Measurements from ENCODE around the gene DROSHA.

The DROSHA gene

GRCh38 chr5:31463351-31463750, 68.5 kb downstream of the DROSHA start:
- H3K27ac Mint-ChIP-seq = no peak overlapping the region
- H3K9me3 Mint-ChIP-seq = peaks cover 18% of the 10 kb centered on the region

GRCh38 chr5:31459594-31459993, 72.3 kb downstream of the DROSHA start:
- Mint-ChIP-seq H3K27me3 (no peaks in the 10 kb centered on the region), H3K9me3 (peaks cover 27% of the 10 kb centered on the region), H3K4me3 (no peak overlapping the region), H3K27ac (no peak overlapping the region), H3K4me1 (no peaks in the 10 kb centered on the region), H3K36me3 (peaks cover 96% of the 10 kb centered on the region)
- no peak for ATAC-seq

More at GRCh38 chr5:31463351-31463750, 68.5 kb downstream of the DROSHA start:
- no peaks in the 10 kb centered on the region for H3K27me3 Mint-ChIP-seq
- no peak for ATAC-seq
- H3K4me3 Mint-ChIP-seq = no peak overlapping the region
- H3K36me3 Mint-ChIP-seq = peaks cover 95% of the 10 kb centered on the region
- H3K4me1 Mint-ChIP-seq = no peaks in the 10 kb centered on the region

- Mint-ChIP-seq H3K27me3 (no peaks in the 10 kb centered on the region), H3K36me3 (peaks cover 88% of the 10 kb centered on the region), H3K4me1 (peaks cover 4% of the 10 kb centered on the region), H3K9me3 (peaks cover 15% of the 10 kb centered on the region), H3K4me3 (no peak overlapping the region), H3K27ac (no peak overlapping the region)
- no peak for ATAC-seq
These were observed 76.7 kb downstream of the DROSHA start for GRCh38 chr5:31455172-31455571.

- peaks cover 88% of the 10 kb centered on the region for H3K36me3 Mint-ChIP-seq
- no peak for ATAC-seq
- H3K4me1 Mint-ChIP-seq = peaks cover 11% of the 10 kb centered on the region
- H3K4me3 Mint-ChIP-seq = no peak overlapping the region
- H3K27ac Mint-ChIP-seq = no peak overlapping the region
- H3K27me3 Mint-ChIP-seq = no peaks in the 10 kb centered on the region
- H3K9me3 Mint-ChIP-seq = peaks cover 8% of the 10 kb centered on the region
These were observed 78.4 kb downstream of the DROSHA start for GRCh38 chr5:31453522-31453921.

GRCh38 chr5:31452314-31452713, 79.6 kb downstream of the DROSHA start:
- Mint-ChIP-seq H3K9me3 (peaks cover 12% of the 10 kb centered on the region), H3K27ac (no peak overlapping the region), H3K4me1 (peaks cover 11% of the 10 kb centered on the region), H3K27me3 (no peaks in the 10 kb centered on the region), H3K36me3 (peaks cover 88% of the 10 kb centered on the region), H3K4me3 (no peak overlapping the region)
- ATAC-seq = no peak

- no peak overlapping the region for H3K4me3 Mint-ChIP-seq
- peak; percentile 20 for ATAC-seq
- no peaks in the 10 kb centered on the region for H3K27me3 Mint-ChIP-seq
- peaks cover 7% of the 10 kb centered on the region for H3K9me3 Mint-ChIP-seq
- H3K36me3 Mint-ChIP-seq = peaks cover 86% of the 10 kb centered on the region
- no peak overlapping the region for H3K27ac Mint-ChIP-seq
- H3K4me1 Mint-ChIP-seq = peaks cover 11% of the 10 kb centered on the region
These were observed 81.9 kb downstream of the DROSHA start for GRCh38 chr5:31449962-31450361.

- Mint-ChIP-seq H3K27me3 (no peaks in the 10 kb centered on the region), H3K27ac (no peak overlapping the region), H3K9me3 (peaks cover 6% of the 10 kb centered on the region), H3K4me3 (no peak overlapping the region), H3K4me1 (peaks cover 11% of the 10 kb centered on the region), H3K36me3 (peaks cover 89% of the 10 kb centered on the region)
- no peak for ATAC-seq
These were observed 82.7 kb downstream of the DROSHA start for GRCh38 chr5:31449174-31449573.

- peaks cover 76% of the 10 kb centered on the region for H3K36me3 Mint-ChIP-seq
- H3K27ac Mint-ChIP-seq = no peak overlapping the region
- no peak overlapping the region for H3K4me3 Mint-ChIP-seq
- no peak for ATAC-seq
- H3K4me1 Mint-ChIP-seq = peaks cover 6% of the 10 kb centered on the region
- H3K27me3 Mint-ChIP-seq = no peaks in the 10 kb centered on the region
- H3K9me3 Mint-ChIP-seq = peaks cover 6% of the 10 kb centered on the region
These were observed 86.8 kb downstream of the DROSHA start for GRCh38 chr5:31445041-31445600.

GRCh38 chr5:31443572-31443971, 88.3 kb downstream of the DROSHA start:
- H3K4me1 Mint-ChIP-seq = no peaks in the 10 kb centered on the region

GRCh38 chr5:31442058-31442745, 89.7 kb downstream of the DROSHA start:
- no peak for ATAC-seq
- no peaks in the 10 kb centered on the region for H3K4me1 Mint-ChIP-seq
- H3K27ac Mint-ChIP-seq = no peak overlapping the region
- peaks cover 2% of the 10 kb centered on the region for H3K9me3 Mint-ChIP-seq
- H3K36me3 Mint-ChIP-seq = peaks cover 71% of the 10 kb centered on the region
- H3K4me3 Mint-ChIP-seq = no peak overlapping the region
- no peaks in the 10 kb centered on the region for H3K27me3 Mint-ChIP-seq

More at GRCh38 chr5:31443572-31443971, 88.3 kb downstream of the DROSHA start:
- Mint-ChIP-seq H3K4me3 (no peak overlapping the region), H3K36me3 (peaks cover 73% of the 10 kb centered on the region), H3K9me3 (peaks cover 6% of the 10 kb centered on the region), H3K27ac (no peak overlapping the region), H3K27me3 (no peaks in the 10 kb centered on the region)
- no peak for ATAC-seq

GRCh38 chr5:31436851-31437250, 95.0 kb downstream of the DROSHA start:
- H3K9me3 Mint-ChIP-seq = no peaks in the 10 kb centered on the region
- ATAC-seq = no peak
- H3K27ac Mint-ChIP-seq = no peak overlapping the region
- H3K4me3 Mint-ChIP-seq = no peak overlapping the region
- H3K36me3 Mint-ChIP-seq = peaks cover 67% of the 10 kb centered on the region
- no peaks in the 10 kb centered on the region for H3K4me1 Mint-ChIP-seq
- no peaks in the 10 kb centered on the region for H3K27me3 Mint-ChIP-seq

GRCh38 chr5:31435730-31436129, 96.2 kb downstream of the DROSHA start:
- Mint-ChIP-seq H3K36me3 (peaks cover 72% of the 10 kb centered on the region), H3K27me3 (no peaks in the 10 kb centered on the region), H3K9me3 (no peaks in the 10 kb centered on the region), H3K27ac (no peak overlapping the region), H3K4me1 (no peaks in the 10 kb centered on the region), H3K4me3 (no peak overlapping the region)
- ATAC-seq = no peak

- no peak for ATAC-seq
- Mint-ChIP-seq H3K36me3 (peaks cover 76% of the 10 kb centered on the region), H3K4me1 (no peaks in the 10 kb centered on the region), H3K27me3 (no peaks in the 10 kb centered on the region), H3K27ac (no peak overlapping the region), H3K4me3 (no peak overlapping the region), H3K9me3 (no peaks in the 10 kb centered on the region)
These were observed 97.0 kb downstream of the DROSHA start for GRCh38 chr5:31434898-31435297.

- ATAC-seq = no peak
These were observed 98.7 kb downstream of the DROSHA start for GRCh38 chr5:31433229-31433628.

GRCh38 chr5:31427724-31428309, 104.1 kb downstream of the DROSHA start:
- no peak for ATAC-seq
- H3K27ac Mint-ChIP-seq = no peak overlapping the region
- peaks cover 51% of the 10 kb centered on the region for H3K36me3 Mint-ChIP-seq
- no peaks in the 10 kb centered on the region for H3K9me3 Mint-ChIP-seq
- no peaks in the 10 kb centered on the region for H3K27me3 Mint-ChIP-seq
- no peaks in the 10 kb centered on the region for H3K4me1 Mint-ChIP-seq
- no peak overlapping the region for H3K4me3 Mint-ChIP-seq

More at GRCh38 chr5:31433229-31433628, 98.7 kb downstream of the DROSHA start:
- H3K4me3 Mint-ChIP-seq = no peak overlapping the region
- H3K9me3 Mint-ChIP-seq = no peaks in the 10 kb centered on the region
- H3K27me3 Mint-ChIP-seq = no peaks in the 10 kb centered on the region
- H3K4me1 Mint-ChIP-seq = no peaks in the 10 kb centered on the region
- peaks cover 65% of the 10 kb centered on the region for H3K36me3 Mint-ChIP-seq
- no peak overlapping the region for H3K27ac Mint-ChIP-seq
